ENCODE results near the gene TMEM186. TPM values are rescaled to one million over a fixed set of nuclear protein-coding genes. Genes with fewer than 3 reads are reported as not detected.
"Not testable (repeated sequence)": the region's sequence is repeated elsewhere in the genome, so short reads cannot be mapped to it uniquely, and the experiment has no call there.

TMEM186 gene
- total and polyA plus RNA-seq, 8 donors = 8.8 to 15.6 (median 12.4) TPM

GRCh38 chr16:8808009-8808408 is 10.6 kb upstream of the TMEM186 start:
- H3K36me3 ChIP-seq = peaks cover 0 to 100% of the 10 kb centered on the region in 2 donors
- intact Hi-C loops (cut with DNase I) = no loop called here
- no peak for ATAC-seq
- H3K27ac ChIP-seq = no peak overlapping the region
- H3K27me3 ChIP-seq = no peaks in the 10 kb centered on the region
- H3K4me1 ChIP-seq = no peaks in the 10 kb centered on the region
- no peak for TF ChIP-seq CTCF (IDR thresholded peaks at IDR 0.05)
- H3K4me3 ChIP-seq = no peak overlapping the region
- H3K9me3 ChIP-seq = no peaks in the 10 kb centered on the region
- no peak for DNase-seq

- H3K4me3 ChIP-seq = no peak overlapping the region
- DNase-seq = no peak
- intact Hi-C loops (cut with DNase I) = no loop called here
- TF ChIP-seq CTCF (IDR thresholded peaks at IDR 0.05) = no peak
- H3K36me3 ChIP-seq = peaks cover 0 to 100% of the 10 kb centered on the region in 2 donors
- H3K9me3 ChIP-seq = no peaks in the 10 kb centered on the region
- H3K27ac ChIP-seq = no peak overlapping the region
- no peaks in the 10 kb centered on the region for H3K27me3 ChIP-seq
- no peak for ATAC-seq
- H3K4me1 ChIP-seq = no peaks in the 10 kb centered on the region
Observed at GRCh38 chr16:8807189-8807588, 9.8 kb upstream of the TMEM186 start.

GRCh38 chr16:8806272-8806983 is 9.0 kb upstream of the TMEM186 start:
- Histone ChIP-seq H3K27ac (no peak overlapping the region), H3K4me1 (no peaks in the 10 kb centered on the region), H3K4me3 (no peak overlapping the region), H3K27me3 (no peaks in the 10 kb centered on the region), H3K36me3 (peaks cover 0 to 100% of the 10 kb centered on the region in 2 donors), H3K9me3 (no peaks in the 10 kb centered on the region)
- no peak for ATAC-seq
- no peak for TF ChIP-seq CTCF (IDR thresholded peaks at IDR 0.05)
- intact Hi-C loops (cut with DNase I) = no loop called here
- DNase-seq = no peak

GRCh38 chr16:8804313-8804712 is 6.9 kb upstream of the TMEM186 start:
- peaks cover 0 to 94% of the 10 kb centered on the region in 2 donors for H3K36me3 ChIP-seq
- H3K9me3 ChIP-seq = no peaks in the 10 kb centered on the region
- intact Hi-C loops (cut with DNase I) = no loop called here
- no peak overlapping the region for H3K27ac ChIP-seq
- H3K4me3 ChIP-seq = no peak overlapping the region
- peaks cover 4 to 19% of the 10 kb centered on the region in 2 donors for H3K4me1 ChIP-seq
- ATAC-seq (no peak), DNase-seq (no peak)
- no peak for TF ChIP-seq CTCF (IDR thresholded peaks at IDR 0.05)
- no peaks in the 10 kb centered on the region for H3K27me3 ChIP-seq

GRCh38 chr16:8803733-8804132 is 6.3 kb upstream of the TMEM186 start:
- not testable (repeated sequence) for H3K9me3 ChIP-seq, ATAC-seq
- H3K36me3 ChIP-seq = peaks cover 0 to 89% of the 10 kb centered on the region in 2 donors

GRCh38 chr16:8801701-8802100 is 4.3 kb upstream of the TMEM186 start:
- DNase-seq (no peak), ATAC-seq (no peak)
- H3K27ac ChIP-seq = no peak overlapping the region
- intact Hi-C loops (cut with DNase I) = no loop called here
- H3K9me3 ChIP-seq = no peaks in the 10 kb centered on the region
- no peaks in the 10 kb centered on the region for H3K27me3 ChIP-seq
- TF ChIP-seq CTCF (IDR thresholded peaks at IDR 0.05) = no peak
- peaks cover 0 to 68% of the 10 kb centered on the region in 2 donors for H3K36me3 ChIP-seq
- H3K4me3 ChIP-seq = no peak overlapping the region
- peaks cover 15 to 36% of the 10 kb centered on the region in 2 donors for H3K4me1 ChIP-seq

More at GRCh38 chr16:8803733-8804132, 6.3 kb upstream of the TMEM186 start:
- H3K27ac ChIP-seq; intact Hi-C loops (cut with DNase I); DNase-seq; H3K27me3 ChIP-seq; H3K4me3 ChIP-seq: not testable (repeated sequence)
- H3K4me1 ChIP-seq = peaks cover 10 to 25% of the 10 kb centered on the region in 2 donors
